Ovary (tissue), 10 donors: ENCODE results near the gene GALE. TPM values are rescaled to one million over a fixed set of nuclear protein-coding genes. Genes with fewer than 3 reads are reported as not detected.
A peak's percentile ranks its signal among the peaks of the same experiment; 100 is the strongest.
"Not testable (repeated sequence)": the region's sequence is repeated elsewhere in the genome, so short reads cannot be mapped to it uniquely, and the experiment has no call there.

Source experiments
- DNase-seq, 5 donors: peaks; one replicate each; pipeline ENCODE4 v3.0.0-alpha.2; 2019 to 2020
- H3K27ac ChIP-seq, 2 donors: fragments of 200-600 bp; one replicate each; pipeline versions ENCODE4 v1.5.1 to v1.8.0; 2019 to 2022
- H3K27me3 ChIP-seq: fragments of 200-600 bp; one replicate; pipeline ENCODE4 v1.8.0; 2022
- H3K36me3 ChIP-seq: fragments of 200-600 bp; sonication (generic); one replicate; pipeline ENCODE4 v1.5.1; 2019
- H3K4me1 ChIP-seq: one replicate; pipeline ENCODE4 v1.8.1; 2013; ENCODE audit warnings: mild to moderate bottlenecking, moderate library complexity; ENCODE audit not compliant: insufficient read depth
- H3K4me3 ChIP-seq: fragments of 200-600 bp; sonication (generic); one replicate; pipeline ENCODE4 v1.5.1; 2017
- H3K9me3 ChIP-seq, 2 donors: fragments of 200-600 bp in 1 of 2; sonication (generic) in 1 of 2; one replicate each; pipeline versions ENCODE4 v1.5.1 to v1.8.1; 2013 to 2019; ENCODE audit warnings: mild to moderate bottlenecking in 1 of 2, moderate library complexity in 1 of 2
- CTCF ChIP-seq, 3 donors: fragments of 450-650 bp in 2 of 3; fragments of 200-600 bp in 1 of 3; IDR thresholded peaks; one replicate each; pipeline versions ENCODE4 v1.5.1 to v1.8.0; 2016 to 2022; ENCODE audit warnings: antibody characterized with exemption in 3 of 3, mild to moderate bottlenecking in 1 of 3
- EP300 ChIP-seq: sonication (generic); formaldehyde crosslinking; IDR thresholded peaks from one replicate; pipeline ENCODE4 v1.6.1; 2017; ENCODE audit warnings: antibody characterized with exemption
- POLR2A ChIP-seq: fragments of 450-650 bp; IDR thresholded peaks from one replicate; pipeline ENCODE4 v1.6.1; 2017; ENCODE audit warnings: antibody characterized with exemption, mild to moderate bottlenecking, moderate library complexity
- WGBS, 3 donors: extraction: QIAGEN DNeasy Blood & Tissue Kit in 1 of 3; methylation state at CpG; one replicate each; pipeline versions ENCODE4 v1.1.5 to v1.1.7; 2013 to 2017; 5-methylcytosine and 5-hydroxymethylcytosine counted together
- intact Hi-C, 4 donors: fragments of 100-400 bp; cut with DNase I; formaldehyde crosslinking; loops; one replicate each; pipeline versions ENCODE4 v1.11.0 to v1.15.1; 2022 to 2023
- long read RNA-seq, 3 donors: library from polyadenylated mRNA in 2 of 3; unstranded in 2 of 3; transcript quantifications; one replicate each; pipeline ENCODE4 v2.0.0 and lab custom pipeline, GENCODE V29; 2021 to 2026
- polyA plus RNA-seq, 2 donors: library from polyadenylated mRNA; stranded (reverse); fragments of 200-250 nt in 1 of 2; fragments of 350-450 nt in 1 of 2; fragmentation: Illumina TruSeq in 1 of 2; extraction: RNeasy Lipid Tissue Mini Kit (QIAGEN cat#74804) in 1 of 2; gene quantifications; one replicate each; pipeline ENCODE4 v1.2.3, GENCODE V29; 2013 to 2014
- total RNA-seq, 7 donors: library from RNA; depleted of rRNA in 2 of 7; stranded (reverse); fragments of >200 nt in 2 of 7; fragmentation: NEBNext Ultra II Directional in 3 of 7; extraction: Animal tissue kit (Norgen Biotek cat#: 25700) in 3 of 7; gene quantifications; one replicate each; pipeline versions ENCODE4 v1.1.0 to v1.2.4, GENCODE V29; 2016 to 2023
- donor health status: DM: no; HTN: no; CAD: no; lungs with moderate emphysema.
- donor health status: DM: no; HTN: no; CAD: no.
- donor health status: Bipolar disorder and iron deficiency.
- donor health status: DM: yes; HTN: yes; CAD: no.
- donor health status: DM: no; HTN: no; CAD: no.
- donor health status: DM: yes; HTN: yes; CAD: no.

GALE gene
- total RNA-seq (10 to 100 TPM; 10.1 to 17.7 (median 13.4) TPM), polyA plus RNA-seq (10 to 100 TPM in 1 of 2 donors, 1 to 10 TPM in 1; 3.2 to 11.5 TPM)
- long read RNA-seq, donor 1, transcript GALE-216 (12 exons, 1,566 nt): major isoform, 19 of 96 reads
- long read RNA-seq, donor 1, partial matches to known transcripts: 16 of 96 reads
- long read RNA-seq, donor 1, other reads (novel, unspliced or antisense): 57 of 96 reads
- long read RNA-seq, donor 2, transcript GALE-216 (12 exons, 1,566 nt): major isoform, 5 of 6 reads
- long read RNA-seq, donor 2, partial matches to known transcripts: 0 of 6 reads
- long read RNA-seq, donor 2, other reads (novel, unspliced or antisense): 0 of 6 reads
- long read RNA-seq, donor 3, transcript GALE-216 (12 exons, 1,566 nt): major isoform, 13 of 30 reads
- long read RNA-seq, donor 3, partial matches to known transcripts: 5 of 30 reads
- long read RNA-seq, donor 3, other reads (novel, unspliced or antisense): 9 of 30 reads

GRCh38 chr1:23800400-23801337 lies at the start of gene GALE:
GALE (minus strand) TSS chr1:23800754; CDS start chr1:23799007, 1,747 bp downstream.
- intact Hi-C loops: no loop called here
- peak within 1 kb of the TSS; percentile 77 to 80 for H3K27ac ChIP-seq
- WGBS, 3 donors: 0 to 1% (median 0%) methylated on average over 50 to 82 of the region's 82 CpGs
- H3K4me1 ChIP-seq: peaks cover 17% of the 10 kb centered on the region
- no peaks in the 10 kb centered on the region for H3K27me3 ChIP-seq
- peak within 1 kb of the TSS; percentile 78 for H3K4me3 ChIP-seq
- H3K36me3 ChIP-seq: no peaks in the 10 kb centered on the region
- TF ChIP-seq EP300 (no peak), POLR2A (peak; percentile 70)
- H3K9me3 ChIP-seq: no peaks in the 10 kb centered on the region
- peak; percentile 97 to 99 (median 97) for DNase-seq

- no peaks in the 10 kb centered on the region for H3K36me3 ChIP-seq
Observed at GRCh38 chr1:23848673-23849616, 48.4 kb upstream of the GALE start.

GRCh38 chr1:23847482-23848095 lies 47.0 kb upstream of the GALE start:
- DNase-seq, H3K9me3 ChIP-seq, H3K36me3 ChIP-seq, H3K4me3 ChIP-seq, H3K4me1 ChIP-seq, intact Hi-C loops, H3K27me3 ChIP-seq, H3K27ac ChIP-seq: not testable (repeated sequence)
- WGBS, 3 donors: 95 to 100% (median 98%) methylated on average over 2 of the region's 2 CpGs

More at GRCh38 chr1:23848673-23849616, 48.4 kb upstream of the GALE start:
- TF ChIP-seq EP300 (no peak), POLR2A (no peak), CTCF (IDR thresholded peaks at IDR 0.05) (no peak)
- peaks cover 0 to 3% of the 10 kb centered on the region in 2 donors for H3K9me3 ChIP-seq
- H3K27me3 ChIP-seq: no peaks in the 10 kb centered on the region
- DNase-seq: no peak
- intact Hi-C loops: no loop called here
- 87 to 93% (median 93%) methylated on average over 12 of the region's 12 CpGs for WGBS, 3 donors
- no peaks in the 10 kb centered on the region for H3K4me1 ChIP-seq
- H3K4me3 ChIP-seq: no peak overlapping the region
- H3K27ac ChIP-seq: no peak overlapping the region

- no peak for DNase-seq
- Histone ChIP-seq H3K36me3 (no peaks in the 10 kb centered on the region), H3K4me3 (no peak overlapping the region), H3K27ac (no peak overlapping the region), H3K9me3 (peaks cover 0 to 3% of the 10 kb centered on the region in 2 donors), H3K27me3 (no peaks in the 10 kb centered on the region), H3K4me1 (no peaks in the 10 kb centered on the region)
- 96 to 98% (median 97%) methylated on average over 2 of the region's 2 CpGs for WGBS, 3 donors
- no peak for TF ChIP-seq EP300
- no peak for TF ChIP-seq CTCF (IDR thresholded peaks at IDR 0.05)
- no peak for TF ChIP-seq POLR2A
- intact Hi-C loops: no loop called here
Observed at GRCh38 chr1:23845163-23845562, 44.6 kb upstream of the GALE start.
